Stimulated activated CD8-positive, alpha-beta memory T cell treated with anti-CD3 and anti-CD28 coated beads, Interleukin-7, amount 100 ng/mL, for 24 hours (primary cell): Measurements from ENCODE around the gene WFDC10B.
"Not testable (repeated sequence)": the region's sequence is repeated elsewhere in the genome, so short reads cannot be mapped to it uniquely, and the experiment has no call there.

Source experiments
- DNase-seq: peaks from one replicate; pipeline ENCODE4 v3.0.0-alpha.2; 2020; ENCODE audit warnings: low read depth

Gene WFDC10B

GRCh38 chr20:45647441-45648050, 57.3 kb downstream of the WFDC10B start:
- DNase-seq = no peak

GRCh38 chr20:45646875-45647274, 57.9 kb downstream of the WFDC10B start:
- no peak for DNase-seq

- DNase-seq = not testable (repeated sequence)
Observed at GRCh38 chr20:45645869-45646268, 59.0 kb downstream of the WFDC10B start.

- not testable (repeated sequence) for DNase-seq
Observed at GRCh38 chr20:45641076-45641475, 63.7 kb downstream of the WFDC10B start.

- no peak for DNase-seq
Observed at GRCh38 chr20:45639687-45640086, 65.1 kb downstream of the WFDC10B start.

- no peak for DNase-seq
Observed at GRCh38 chr20:45636513-45636912, 68.3 kb downstream of the WFDC10B start.
